Upper lobe of left lung (tissue), 6 donors: ENCODE data around the gene NRXN2. TPM values are rescaled to one million over a fixed set of nuclear protein-coding genes. Genes with fewer than 3 reads are reported as not detected.

Source experiments
- ATAC-seq, 2 donors: fragments of 200-7000 bp; cut with Tn5 transposase; one replicate each; pipeline ENCODE4 v1.9.1; 2022; ENCODE audit warnings: mild to moderate bottlenecking in 2 of 2, moderate library complexity in 2 of 2; ENCODE audit not compliant: low FRiP score in 2 of 2
- DNase-seq, 2 donors: peaks; one replicate each; pipeline ENCODE4 v3.0.0-alpha.2; 2019 to 2020
- H3K27ac ChIP-seq, 4 donors: fragments of 200-600 bp; sonication (generic); one replicate each; pipeline ENCODE4 v1.5.1; 2016 to 2019
- H3K27me3 ChIP-seq, 4 donors: fragments of 200-600 bp; sonication (generic); one replicate each; pipeline ENCODE4 v1.5.1; 2017 to 2019
- H3K36me3 ChIP-seq, 4 donors: fragments of 200-600 bp; sonication (generic); one replicate each; pipeline ENCODE4 v1.5.1; 2016 to 2019
- H3K4me1 ChIP-seq, 4 donors: fragments of 200-600 bp; sonication (generic); one replicate each; pipeline ENCODE4 v1.5.1; 2018 to 2019
- H3K4me3 ChIP-seq, 4 donors: fragments of 200-600 bp; sonication (generic); one replicate each; pipeline ENCODE4 v1.5.1; 2017 to 2019; ENCODE audit warnings: mild to moderate bottlenecking in 2 of 4, moderate library complexity in 1 of 4
- H3K9me3 ChIP-seq, 4 donors: fragments of 200-600 bp; sonication (generic); one replicate each; pipeline ENCODE4 v1.5.1; 2018 to 2019
- CTCF ChIP-seq, 6 experiments: fragments of 450-650 bp in 4 of 6; fragments of 200-600 bp in 2 of 6; sonication (generic) in 2 of 6; IDR thresholded peaks; one replicate each; pipeline ENCODE4 v1.5.1; 2016 to 2019; ENCODE audit warnings: antibody characterized with exemption in 6 of 6
- EP300 ChIP-seq, 4 donors: sonication (generic); formaldehyde crosslinking; IDR thresholded peaks; one replicate each; pipeline ENCODE4 v1.5.1; 2017; ENCODE audit warnings: antibody characterized with exemption in 4 of 4, control low read depth in 2 of 4
- POLR2A ChIP-seq, 4 donors: fragments of 450-650 bp; IDR thresholded peaks; one replicate each; pipeline ENCODE4 v1.5.1; 2016 to 2017; ENCODE audit warnings: antibody characterized with exemption in 4 of 4, mild to moderate bottlenecking in 2 of 4
- POLR2AphosphoS5 ChIP-seq, 2 donors: sonication (generic); formaldehyde crosslinking; IDR thresholded peaks; one replicate each; pipeline ENCODE4 v1.5.1; 2017; ENCODE audit warnings: antibody characterized with exemption in 2 of 2
- whole genome bisulfite sequencing, 2 donors: methylation state at CpG; one replicate each; pipeline ENCODE4 v1.1.5; 2017 to 2018; 5-methylcytosine and 5-hydroxymethylcytosine counted together
- total RNA-seq, 6 donors: library from RNA; depleted of rRNA in 4 of 6; stranded (reverse); fragments of >200 nt in 4 of 6; gene quantifications; one replicate each; pipeline versions ENCODE4 v1.1.0 to v1.2.1, GENCODE V29; 2016 to 2021
- donor health status: DM: no; HTN: no; CAD: no; lungs with moderate emphysema.
- donor health status: DM: no; HTN: yes; CAD: no; lungs with severe emphysema.

The NRXN2 gene
- total RNA-seq, 6 donors from 2014 or later, result 0.59 to 21.6 (median 2.9) TPM; not detected in 2

DNA sequence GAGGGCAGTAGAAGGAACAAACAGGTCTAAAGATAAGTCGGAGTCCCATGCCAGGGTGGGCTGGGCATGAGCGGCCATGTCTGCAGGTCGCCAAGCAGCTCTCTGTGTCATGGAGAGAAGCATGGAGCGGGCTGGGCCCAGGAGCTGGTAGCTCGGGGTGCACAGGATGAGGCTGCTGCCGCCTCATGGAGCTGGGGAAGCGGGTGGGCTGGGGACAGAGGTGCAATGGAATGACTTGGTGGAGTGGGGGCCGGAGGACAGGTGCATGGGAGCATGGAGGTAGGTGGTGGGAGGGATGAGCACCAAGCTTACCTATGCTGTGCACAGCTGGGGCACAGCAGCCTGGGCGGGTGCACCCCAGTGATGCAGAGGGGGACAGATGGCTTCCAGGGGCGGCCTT is 3.6 kb downstream of the NRXN2 start:
- Histone ChIP-seq H3K27me3 (peaks cover 0 to 20% (median 8%) of the 10 kb centered on the region in 4 donors), H3K4me3 (no peak overlapping the region), H3K9me3 (no peaks in the 10 kb centered on the region), H3K4me1 (peaks cover 6 to 12% (median 7%) of the 10 kb centered on the region in 4 donors), H3K36me3 (no peaks in the 10 kb centered on the region), H3K27ac (no peak overlapping the region)
- peak in 1 of 2 donors; percentile 35 for DNase-seq
- no peak for ATAC-seq
- TF ChIP-seq EP300 (IDR thresholded peaks at IDR 0.05) (no peak), POLR2A (IDR thresholded peaks at IDR 0.05) (no peak), CTCF (IDR thresholded peaks at IDR 0.05) (no peak), POLR2AphosphoS5 (IDR thresholded peaks at IDR 0.05) (no peak)
- 80 to 86% methylated on average over 10 of the region's 10 CpGs for WGBS, 2 donors

DNA sequence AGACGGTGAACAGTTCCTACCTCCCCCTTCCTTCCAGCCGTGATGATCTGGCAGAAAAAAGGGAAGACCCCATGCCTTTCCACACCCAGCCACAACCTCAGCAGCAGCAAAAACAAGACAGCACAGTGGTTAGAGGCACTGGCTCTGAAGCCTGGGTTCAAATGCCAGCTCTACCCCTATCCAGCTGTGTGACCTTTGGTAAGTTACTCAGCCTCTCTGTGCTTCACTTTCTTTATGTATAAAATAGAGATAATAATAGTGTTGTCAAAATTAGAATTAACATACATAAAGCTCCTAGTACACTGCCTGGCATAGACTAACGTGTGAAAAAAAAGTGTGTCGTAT is 4.2 kb downstream of the NRXN2 start:
- ATAC-seq (no peak), DNase-seq (no peak)
- Histone ChIP-seq H3K9me3 (no peaks in the 10 kb centered on the region), H3K27ac (no peak overlapping the region), H3K36me3 (no peaks in the 10 kb centered on the region), H3K27me3 (peaks cover 0 to 27% (median 13%) of the 10 kb centered on the region in 4 donors), H3K4me1 (peaks cover 6 to 12% (median 7%) of the 10 kb centered on the region in 4 donors), H3K4me3 (no peak overlapping the region)
- WGBS, 2 donors, result 61 to 72% methylated on average over 4 of the region's 4 CpGs
- TF ChIP-seq POLR2AphosphoS5 (IDR thresholded peaks at IDR 0.05) (no peak), CTCF (IDR thresholded peaks at IDR 0.05) (no peak), EP300 (IDR thresholded peaks at IDR 0.05) (no peak), POLR2A (IDR thresholded peaks at IDR 0.05) (no peak)

DNA sequence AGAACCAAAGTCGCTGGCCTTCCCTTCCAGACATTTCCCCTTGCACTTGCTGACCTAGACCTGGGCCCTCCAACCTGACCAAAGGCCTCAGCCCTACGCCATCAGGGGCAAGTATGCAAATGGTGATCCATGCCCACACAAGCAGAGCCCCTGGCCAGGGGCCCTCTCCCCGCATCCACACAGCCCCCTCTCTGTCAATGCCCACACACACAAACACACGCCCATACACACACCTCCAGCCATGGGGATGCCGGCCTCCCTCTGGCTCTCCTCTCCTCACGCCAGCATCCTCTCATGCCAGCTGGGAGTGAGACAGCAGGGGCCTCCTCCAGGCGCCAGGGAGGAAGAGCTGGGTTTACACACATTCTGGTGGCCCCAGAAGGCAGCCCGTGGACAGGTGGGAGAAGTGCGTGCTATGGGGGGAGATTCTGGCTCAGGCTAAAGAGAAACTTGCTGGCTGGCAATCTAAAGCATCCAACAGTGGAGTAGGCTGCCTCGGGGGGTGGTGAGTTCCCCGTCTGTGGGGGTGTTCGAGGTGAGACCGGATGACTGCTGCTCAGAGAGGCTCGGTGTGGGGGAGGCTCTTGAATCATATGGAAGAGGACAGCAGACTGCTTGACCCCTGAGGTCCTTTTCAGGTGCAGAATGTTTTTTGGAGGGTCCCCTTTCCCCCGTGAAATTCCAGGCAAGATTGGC is 4.8 kb downstream of the NRXN2 start:
- Histone ChIP-seq H3K36me3 (no peaks in the 10 kb centered on the region), H3K27ac (no peak overlapping the region), H3K9me3 (no peaks in the 10 kb centered on the region), H3K4me1 (peaks cover under 1 to 12% (median 5%) of the 10 kb centered on the region in 4 donors), H3K27me3 (peaks cover 0 to 32% (median 16%) of the 10 kb centered on the region in 4 donors), H3K4me3 (no peak overlapping the region)
- WGBS, 2 donors, result 70 to 76% methylated on average over 15 of the region's 15 CpGs
- TF ChIP-seq POLR2A (IDR thresholded peaks at IDR 0.05), result no peak
- no peak for TF ChIP-seq POLR2AphosphoS5 (IDR thresholded peaks at IDR 0.05)
- TF ChIP-seq CTCF (IDR thresholded peaks at IDR 0.05), result no peak
- TF ChIP-seq EP300 (IDR thresholded peaks at IDR 0.05), result no peak
- ATAC-seq (no peak), DNase-seq (peak in 1 of 2 donors; percentile 33)

GRCh38 chr11:64717268-64717578 is 5.8 kb downstream of the NRXN2 start:
- no peaks in the 10 kb centered on the region for H3K36me3 ChIP-seq
- ATAC-seq (no peak), DNase-seq (peak in 1 of 2 donors; percentile 36)
- no peak overlapping the region for H3K27ac ChIP-seq
- no peaks in the 10 kb centered on the region for H3K9me3 ChIP-seq
- TF ChIP-seq EP300 (IDR thresholded peaks at IDR 0.05), result no peak
- no peak for TF ChIP-seq POLR2A (IDR thresholded peaks at IDR 0.05)
- no peak for TF ChIP-seq POLR2AphosphoS5 (IDR thresholded peaks at IDR 0.05)
- TF ChIP-seq CTCF (IDR thresholded peaks at IDR 0.05), result no peak
- 71 to 80% methylated on average over 1 to 4 of the region's 4 CpGs for WGBS, 2 donors
- no peak overlapping the region for H3K4me3 ChIP-seq
- peaks cover 0 to 42% (median 23%) of the 10 kb centered on the region in 4 donors for H3K27me3 ChIP-seq
- peaks cover 6 to 17% (median 13%) of the 10 kb centered on the region in 4 donors for H3K4me1 ChIP-seq
